ENCODE measurements around the gene CHRM1.

DNA sequence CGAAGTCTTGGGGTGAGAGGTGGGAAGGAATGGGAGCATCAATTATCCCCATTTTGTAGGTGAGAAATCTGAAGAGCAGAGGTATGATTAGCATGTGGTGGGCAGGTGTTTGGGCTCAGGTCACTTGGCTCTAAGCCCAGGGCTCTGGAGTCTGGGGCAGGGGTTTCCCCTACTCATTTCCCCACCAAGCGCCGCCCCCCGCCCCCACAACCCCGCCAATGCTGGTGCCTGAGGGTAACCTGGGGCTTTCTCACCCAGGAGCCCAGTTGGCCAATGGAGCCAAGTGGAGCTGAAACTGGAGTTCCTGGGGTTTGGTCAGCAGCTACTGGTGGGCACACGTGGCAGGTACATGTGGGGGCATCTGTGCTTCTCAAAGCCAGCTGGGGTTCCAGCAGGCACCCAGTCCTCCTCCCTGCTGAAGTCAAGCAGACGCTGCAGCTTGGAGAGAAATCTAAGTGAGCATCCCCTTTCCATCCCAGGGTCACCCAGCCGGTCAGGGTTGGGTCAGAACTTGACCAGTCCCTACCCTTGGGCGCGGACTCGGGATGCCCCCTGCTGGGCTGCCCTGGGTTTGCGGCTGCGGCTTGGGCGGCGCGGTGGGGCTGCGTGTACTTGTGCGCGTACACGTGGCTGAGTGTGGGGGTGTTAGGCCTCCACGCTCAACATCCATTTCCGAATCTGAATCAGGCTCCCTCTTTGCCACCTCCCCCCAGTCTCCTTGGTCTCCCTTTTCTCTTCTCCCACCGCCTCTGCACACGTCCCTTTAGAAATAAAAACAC is 1.7 kb upstream of the CHRM1 start:
- TF ChIP-seq POLR2AphosphoS5 (IDR thresholded peaks at IDR 0.05; ENCODE audit: low read depth, low read length) (no peak), TAF1 (IDR thresholded peaks at IDR 0.05; ENCODE audit: borderline replicate concordance, low read depth, low read length) (no peak)

Data from GM12892 (cell line).